Mucosa of rectum (tissue), 2 donors: Measurements from ENCODE around the gene MORN1.
"Not testable (repeated sequence)": the region's sequence is repeated elsewhere in the genome, so short reads cannot be mapped to it uniquely, and the experiment has no call there.

Experiments
- H3K27ac ChIP-seq, 2 donors: one replicate each; pipeline ENCODE4 v1.7.0; 2013; ENCODE audit warnings: inconsistent platforms in 2 of 2, low read depth in 2 of 2, low read length in 2 of 2
- H3K27me3 ChIP-seq, 2 donors: one replicate each; pipeline ENCODE4 v1.7.0; 2013; ENCODE audit warnings: low read length in 2 of 2; ENCODE audit not compliant: control insufficient read depth in 2 of 2, insufficient read depth in 2 of 2
- H3K36me3 ChIP-seq, 2 donors: one replicate each; pipeline ENCODE4 v1.7.0; 2013; ENCODE audit warnings: low read length in 2 of 2; ENCODE audit not compliant: control insufficient read depth in 2 of 2, insufficient read depth in 2 of 2
- H3K4me1 ChIP-seq, 2 donors: one replicate each; pipeline ENCODE4 v1.7.0; 2013; ENCODE audit warnings: low read length in 2 of 2, mild to moderate bottlenecking in 1 of 2; ENCODE audit not compliant: control insufficient read depth in 2 of 2, insufficient read depth in 2 of 2
- H3K4me3 ChIP-seq, 2 donors: one replicate each; pipeline ENCODE4 v1.7.0; 2013; ENCODE audit warnings: low read length in 2 of 2
- H3K9ac ChIP-seq, 2 donors: one replicate each; pipeline ENCODE4 v1.7.0; 2013; ENCODE audit warnings: low read length in 2 of 2, low read depth in 1 of 2, mild to moderate bottlenecking in 1 of 2
- H3K9me3 ChIP-seq, 2 donors: one replicate each; pipeline ENCODE4 v1.7.0; 2013; ENCODE audit warnings: low read length in 2 of 2; ENCODE audit not compliant: control insufficient read depth in 2 of 2
- donor health status: healthy.
- donor health status: Normal muscosa, but diverticular disease.

MORN1 gene

DNA sequence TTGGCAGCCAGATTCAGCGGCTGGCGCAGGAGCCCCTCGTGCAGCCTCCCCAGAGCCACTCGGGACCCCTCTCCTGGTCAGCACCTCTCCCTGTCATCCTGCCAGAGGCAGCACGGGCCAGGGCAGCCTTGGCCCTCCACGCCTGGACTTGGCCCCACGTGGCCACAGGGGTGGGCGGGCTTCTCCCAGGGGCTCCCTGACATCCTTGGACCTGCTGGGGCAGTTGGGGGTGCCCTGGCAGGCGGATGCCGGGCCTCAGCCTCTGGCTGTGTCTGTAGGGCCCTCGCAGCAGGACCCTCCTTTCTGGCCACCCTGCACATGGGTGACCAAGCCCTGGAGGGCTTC is 60.2 kb downstream of the MORN1 start:
- H3K27me3 ChIP-seq = no peaks in the 10 kb centered on the region
- peak overlapping the region in 1 of 2 donors; percentile 15 for H3K27ac ChIP-seq
- no peaks in the 10 kb centered on the region for H3K4me1 ChIP-seq
- no peaks in the 10 kb centered on the region for H3K36me3 ChIP-seq
- no peak overlapping the region for H3K4me3 ChIP-seq
- H3K9ac ChIP-seq = no peak overlapping the region
- no peaks in the 10 kb centered on the region for H3K9me3 ChIP-seq

GRCh38 chr1:2330519-2331199 is 60.7 kb downstream of the MORN1 start:
- Histone ChIP-seq H3K9ac (no peak overlapping the region), H3K27ac (peak overlapping the region in 1 of 2 donors; percentile 15), H3K4me3 (no peak overlapping the region), H3K9me3 (no peaks in the 10 kb centered on the region), H3K27me3 (no peaks in the 10 kb centered on the region), H3K36me3 (no peaks in the 10 kb centered on the region), H3K4me1 (no peaks in the 10 kb centered on the region)

- H3K27ac ChIP-seq = no peak overlapping the region
- no peak overlapping the region for H3K9ac ChIP-seq
- H3K9me3 ChIP-seq = no peaks in the 10 kb centered on the region
- no peaks in the 10 kb centered on the region for H3K4me1 ChIP-seq
- no peaks in the 10 kb centered on the region for H3K36me3 ChIP-seq
- H3K4me3 ChIP-seq = no peak overlapping the region
- no peaks in the 10 kb centered on the region for H3K27me3 ChIP-seq
Observed at GRCh38 chr1:2330035-2330434, 61.3 kb downstream of the MORN1 start.

DNA sequence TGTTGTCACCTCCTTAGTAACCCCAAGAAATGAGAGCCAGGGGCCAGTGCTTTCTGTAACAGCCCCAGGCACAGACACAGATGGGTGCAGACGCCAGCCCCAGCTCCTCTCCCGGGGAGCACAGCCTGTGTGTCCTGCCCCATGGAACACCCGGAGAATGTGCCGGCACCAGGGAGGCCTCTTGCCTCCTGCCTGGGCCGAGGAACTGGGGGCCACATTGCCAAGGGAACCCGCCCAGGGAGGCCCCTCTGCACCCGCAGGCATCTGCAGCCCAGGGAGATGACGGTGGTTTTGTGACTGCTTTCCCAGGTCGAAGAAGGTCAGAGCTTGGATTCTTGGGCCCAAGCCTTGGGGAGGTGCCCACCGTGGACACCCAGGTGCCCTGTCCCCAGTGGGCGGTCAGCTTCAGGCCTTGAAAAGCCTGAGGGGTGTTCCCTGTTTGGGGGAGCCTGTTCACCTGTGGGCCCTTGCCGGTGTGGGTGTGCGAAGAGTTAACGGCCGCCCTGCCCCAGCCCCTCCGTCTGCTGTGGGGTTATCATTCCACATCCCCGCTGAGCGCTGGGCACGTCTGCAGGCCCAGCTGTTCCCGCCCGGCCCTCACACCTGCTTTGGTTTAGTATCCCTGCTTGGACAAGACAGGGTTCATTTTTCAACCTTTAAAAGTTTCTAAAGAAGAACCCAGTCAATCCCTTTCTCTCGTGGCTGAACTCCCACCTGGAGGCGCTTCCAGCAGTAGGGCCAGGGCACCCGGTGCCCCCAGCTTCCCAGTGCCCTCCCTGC is 62.5 kb downstream of the MORN1 start:
- Histone ChIP-seq H3K27me3 (no peaks in the 10 kb centered on the region), H3K36me3 (no peaks in the 10 kb centered on the region), H3K9ac (no peak overlapping the region), H3K27ac (no peak overlapping the region), H3K4me1 (no peaks in the 10 kb centered on the region), H3K4me3 (no peak overlapping the region), H3K9me3 (no peaks in the 10 kb centered on the region)

DNA sequence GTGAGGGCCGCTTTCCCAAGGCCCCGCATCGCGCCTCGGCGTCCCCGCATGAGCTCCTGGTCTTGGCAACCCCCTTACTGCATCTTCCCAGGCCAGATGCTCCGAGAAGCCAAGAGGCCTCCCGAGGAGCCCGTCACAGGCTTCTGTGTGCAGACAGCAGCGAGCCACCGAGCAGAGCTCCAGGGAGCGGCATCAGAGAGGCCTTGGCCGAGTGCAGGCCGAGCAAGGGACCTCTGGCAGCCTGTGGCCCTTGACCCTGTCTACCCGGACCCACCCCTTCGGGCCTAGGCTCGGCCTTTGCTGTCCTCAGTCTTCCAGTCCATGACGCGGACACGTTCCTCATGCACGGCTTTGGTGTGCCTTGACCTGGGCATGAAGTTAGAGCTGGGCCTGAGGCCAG is 63.5 kb downstream of the MORN1 start:
- H3K4me1 ChIP-seq = no peaks in the 10 kb centered on the region
- no peaks in the 10 kb centered on the region for H3K36me3 ChIP-seq
- H3K27me3 ChIP-seq = no peaks in the 10 kb centered on the region
- no peak overlapping the region for H3K27ac ChIP-seq
- H3K9me3 ChIP-seq = no peaks in the 10 kb centered on the region
- no peak overlapping the region for H3K4me3 ChIP-seq
- H3K9ac ChIP-seq = no peak overlapping the region

- H3K36me3 ChIP-seq, H3K27me3 ChIP-seq, H3K27ac ChIP-seq, H3K4me1 ChIP-seq, H3K9ac ChIP-seq, H3K4me3 ChIP-seq, H3K9me3 ChIP-seq: not testable (repeated sequence)
Observed at GRCh38 chr1:2327162-2327561, 64.2 kb downstream of the MORN1 start.

GRCh38 chr1:2326524-2326923 is 64.8 kb downstream of the MORN1 start:
- Histone ChIP-seq H3K4me1 (peaks cover 2 to 3% of the 10 kb centered on the region in 2 donors), H3K4me3 (no peak overlapping the region), H3K36me3 (no peaks in the 10 kb centered on the region), H3K9me3 (no peaks in the 10 kb centered on the region), H3K27ac (no peak overlapping the region), H3K9ac (no peak overlapping the region), H3K27me3 (no peaks in the 10 kb centered on the region)

DNA sequence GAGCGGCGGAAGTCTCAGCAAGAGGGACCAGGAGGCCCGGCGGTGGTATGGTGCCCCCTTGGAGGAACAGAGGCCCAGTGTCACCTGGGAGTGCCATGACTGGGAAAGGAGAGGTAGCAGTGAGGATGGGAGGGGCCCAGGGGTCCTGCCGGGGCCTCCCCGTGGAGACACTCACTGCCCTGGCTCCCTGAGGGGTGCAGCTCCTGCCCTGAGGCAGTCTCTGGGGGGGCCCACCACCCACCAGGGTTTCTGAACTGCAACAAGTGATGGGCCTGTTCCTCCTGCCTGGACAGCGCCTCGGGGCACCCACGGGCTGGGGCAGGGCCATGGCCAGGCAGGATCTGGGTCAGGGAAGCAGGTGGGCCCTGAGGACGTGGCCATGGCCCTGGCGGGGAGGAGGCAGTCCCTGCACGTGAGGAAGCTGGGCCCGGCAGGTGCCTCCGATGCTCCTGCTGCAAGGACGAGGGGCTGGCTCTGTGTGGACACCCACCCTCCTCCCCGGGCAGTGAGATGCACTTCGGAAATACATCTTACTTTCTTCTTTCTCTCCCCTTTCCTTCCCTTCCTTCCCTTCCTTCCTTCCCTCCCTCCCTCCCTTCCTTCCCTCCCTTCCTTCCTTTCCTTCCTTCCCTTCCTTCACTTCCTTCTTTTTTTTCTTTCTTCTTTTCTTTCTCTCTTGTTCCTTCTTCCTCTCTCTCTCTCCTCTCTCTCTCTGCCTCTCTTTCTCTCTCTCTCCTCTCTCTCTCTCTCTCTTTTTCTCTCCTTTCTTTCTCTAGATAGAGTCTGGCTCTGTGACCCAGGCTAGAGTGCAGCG is 66.6 kb downstream of the MORN1 start:
- Histone ChIP-seq H3K27ac (no peak overlapping the region), H3K9ac (no peak overlapping the region), H3K4me1 (peaks cover 3% of the 10 kb centered on the region in 2 donors), H3K9me3 (no peaks in the 10 kb centered on the region), H3K27me3 (no peaks in the 10 kb centered on the region), H3K36me3 (no peaks in the 10 kb centered on the region), H3K4me3 (no peak overlapping the region)

DNA sequence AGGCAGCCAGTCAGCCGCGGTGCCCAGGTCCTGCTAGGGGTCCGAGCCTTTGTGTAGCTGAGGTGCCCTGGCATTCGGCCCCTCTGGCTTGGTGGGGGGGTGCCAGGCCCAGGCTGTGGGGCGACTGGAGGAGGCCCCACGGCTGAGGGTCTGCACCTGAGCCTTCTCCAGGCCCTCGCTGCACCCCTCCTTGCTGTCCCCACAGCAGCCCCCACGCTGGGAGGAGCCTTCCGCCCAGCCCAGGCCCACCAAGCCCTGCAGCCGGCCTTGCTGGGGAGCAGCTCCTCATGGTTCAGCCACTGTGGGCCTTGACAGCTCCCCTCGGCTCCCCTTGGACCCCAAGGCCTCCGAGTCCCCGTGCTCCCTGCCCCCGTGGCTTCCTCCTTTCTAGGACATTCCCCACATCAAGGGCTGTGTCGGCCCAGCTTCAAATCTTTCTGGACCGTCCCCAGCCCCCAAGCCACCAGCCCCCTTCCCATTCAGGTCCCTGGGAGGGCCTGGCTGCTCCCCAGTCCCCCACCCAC is 67.8 kb downstream of the MORN1 start:
- H3K9ac ChIP-seq = no peak overlapping the region
- no peaks in the 10 kb centered on the region for H3K27me3 ChIP-seq
- no peak overlapping the region for H3K4me3 ChIP-seq
- H3K4me1 ChIP-seq = peaks cover 3% of the 10 kb centered on the region in 2 donors
- no peaks in the 10 kb centered on the region for H3K9me3 ChIP-seq
- H3K27ac ChIP-seq = no peak overlapping the region
- H3K36me3 ChIP-seq = no peaks in the 10 kb centered on the region
